GM12878 (cell line): ENCODE results near the gene GAK. TPM values are rescaled to one million over a fixed set of nuclear protein-coding genes. Genes with fewer than 3 reads are reported as not detected.
A peak's percentile ranks its signal among the peaks of the same experiment; 100 is the strongest.

Experiments
- ATAC-seq: fragments of 200-7000 bp; cut with Tn5 transposase; 3 replicates; pipeline ENCODE4 v1.9.1; 2020; ENCODE audit warnings: mild to moderate bottlenecking, moderate library complexity
- BruUV-seq: library from RNA; stranded (reverse); fragments of 400-500 nt; replicated peaks from 2 replicates; lab custom pipeline; 2021; lab: Mats Ljungman, UMichigan
- CTCF ChIA-PET: fragments of 300-600 bp; sonication (Branson Sonifier 250); formaldehyde crosslinking; extraction: SDS; loops from one replicate; lab custom pipeline; 2021; ENCODE audit warnings: inconsistent platforms; lab: Yijun Ruan, JAX
- POLR2A ChIA-PET: fragments of 350-600 bp; formaldehyde crosslinking; extraction: SDS; loops from one replicate; lab custom pipeline; 2021; ENCODE audit warnings: inconsistent platforms; lab: Charles Lee
- RAD21 ChIA-PET: fragments of 300-600 bp; sonication (Branson Sonifier 250); formaldehyde crosslinking; loops from one replicate; lab custom pipeline; 2023; ENCODE audit warnings: antibody characterized with exemption; ENCODE audit not compliant: unreplicated experiment; lab: Charles Lee
- SMC1A ChIA-PET: fragments of 300-600 bp; sonication (Branson Sonifier 250); formaldehyde crosslinking; loops from one replicate; lab custom pipeline; 2023; ENCODE audit not compliant: unreplicated experiment, uncharacterized antibody; lab: Charles Lee
- DNase-seq: peaks from one replicate; pipeline ENCODE4 v3.0.0-alpha.2; 2011; ENCODE audit warnings: low read depth, low spot score
- FAIRE-seq: peaks from 3 replicates; lab custom pipeline; 2011; peaks lifted over from hg19 to GRCh38; lab: Jason Lieb, UNC
- H2AFZ ChIP-seq: 2 replicates; pipeline ENCODE4 v1.6.0; 2011; ENCODE audit warnings: low read depth, low read length, control low read depth; ENCODE audit not compliant: control insufficient read depth
- H3K27ac ChIP-seq: 2 replicates; pipeline ENCODE4 v1.5.1; 2011; ENCODE audit warnings: control low read depth; ENCODE audit not compliant: control insufficient read depth, insufficient read depth
- H3K27me3 ChIP-seq, 2 experiments: replicated peaks in 1 of 2; 2 replicates each; pipeline versions ENCODE4 v1.6.0 to v1.6.1; 2011; ENCODE audit warnings: low read length in 1 of 2; ENCODE audit not compliant: control insufficient read depth in 2 of 2, insufficient read depth in 2 of 2
- H3K36me3 ChIP-seq, 2 experiments: 2 replicates each; pipeline ENCODE4 v1.5.1; 2011; ENCODE audit warnings: low read length in 1 of 2; ENCODE audit not compliant: control insufficient read depth in 2 of 2, insufficient read depth in 2 of 2
- H3K4me1 ChIP-seq: 2 replicates; pipeline ENCODE4 v1.6.1; 2011; ENCODE audit warnings: mild to moderate bottlenecking, low read length, moderate library complexity, mixed read lengths; ENCODE audit not compliant: control insufficient read depth, insufficient read depth
- H3K4me2 ChIP-seq: 2 replicates; pipeline ENCODE4 v1.6.0; 2011; ENCODE audit warnings: control low read depth; ENCODE audit not compliant: control insufficient read depth, insufficient read depth
- H3K4me3 ChIP-seq: fragments of 200-600 bp; sonication (generic); 2 replicates; pipeline ENCODE4 v1.5.1; 2016
- H3K79me2 ChIP-seq: 2 replicates; pipeline ENCODE4 v1.6.0; 2011; ENCODE audit warnings: low read length; ENCODE audit not compliant: control insufficient read depth, insufficient read depth
- H3K9ac ChIP-seq: 2 replicates; pipeline ENCODE4 v1.8.0; 2011; ENCODE audit warnings: low read length, control low read depth, mixed read lengths; ENCODE audit not compliant: control insufficient read depth, insufficient read depth
- H3K9me3 ChIP-seq: replicated peaks from 3 replicates; pipeline ENCODE4 v1.5.1; 2011; ENCODE audit warnings: mild to moderate bottlenecking, low read length; ENCODE audit not compliant: control insufficient read depth, insufficient read depth
- H4K20me1 ChIP-seq: 2 replicates; pipeline ENCODE4 v1.6.0; 2011; ENCODE audit not compliant: control insufficient read depth, insufficient read depth
- BCL11A ChIP-seq: IDR thresholded peaks from 2 replicates; pipeline ENCODE4 v1.6.1; 2011; ENCODE audit warnings: low read depth, low read length
- CREM ChIP-seq: IDR thresholded peaks from 2 replicates; pipeline ENCODE4 v1.6.1; 2014; ENCODE audit warnings: antibody characterized with exemption, low read depth
- EP300 ChIP-seq, 2 experiments: fragments of 150-350 bp in 1 of 2; IDR thresholded peaks; 2 replicates each; pipeline ENCODE4 v1.6.1; 2011 to 2012; ENCODE audit warnings: low read depth in 2 of 2, low read length in 2 of 2, borderline replicate concordance in 1 of 2, improper control_type of control experiment in 1 of 2, inconsistent platforms in 1 of 2; ENCODE audit not compliant: control insufficient read depth in 1 of 2
- HDAC6 ChIP-seq: fragments of 200-600 bp; sonication (generic); IDR thresholded peaks from one replicate; pipeline ENCODE4 v1.8.0; 2017; ENCODE audit warnings: antibody characterized with exemption; ENCODE audit not compliant: unreplicated experiment
- IKZF2 ChIP-seq, 2 experiments: fragments of 450-650 bp; IDR thresholded peaks; 2 replicates each; pipeline ENCODE4 v1.6.1; 2017; ENCODE audit warnings: mild to moderate bottlenecking in 2 of 2, moderate library complexity in 2 of 2
- NR2F1 ChIP-seq: fragments of 450-650 bp; conservative IDR thresholded peaks from 2 replicates; pipeline ENCODE4 v1.6.1; 2017; ENCODE audit warnings: mild to moderate bottlenecking
- SMAD1 ChIP-seq: fragments of 450-650 bp; IDR thresholded peaks from 2 replicates; pipeline ENCODE4 v1.6.1; 2018; ENCODE audit warnings: mild to moderate bottlenecking, low read depth; ENCODE audit not compliant: partially characterized antibody
- SREBF1 ChIP-seq: IDR thresholded peaks from 2 replicates; pipeline ENCODE4 v1.6.1; 2012; ENCODE audit warnings: mild to moderate bottlenecking, low read length
- SUZ12 ChIP-seq: fragments of 200-600 bp; sonication (generic); IDR thresholded peaks from one replicate; pipeline ENCODE4 v1.6.1; 2018; ENCODE audit warnings: antibody characterized with exemption, mild to moderate bottlenecking; ENCODE audit not compliant: unreplicated experiment
- ZBED1 ChIP-seq: IDR thresholded peaks from 2 replicates; pipeline ENCODE4 v1.6.1; 2016; ENCODE audit warnings: borderline replicate concordance
- ZNF207 ChIP-seq: fragments of 450-650 bp; IDR thresholded peaks from 2 replicates; pipeline ENCODE4 v1.6.1; 2014; ENCODE audit warnings: antibody characterized with exemption, mild to moderate bottlenecking, borderline replicate concordance
- WGBS: methylation state at CpG from one replicate; pipeline ENCODE4 v1.1.6; 2016; ENCODE audit warnings: low lambda C conversion rate; ENCODE audit not compliant: insufficient replicate concordance, insufficient coverage; ENCODE audit errors: missing lambda C conversion rate; 5-methylcytosine and 5-hydroxymethylcytosine counted together
- in situ Hi-C: fragments of 300-500 bp; cut with MboI; formaldehyde crosslinking; loops from 9 replicates; pipeline ENCODE4 v1.14.3; 2018; ENCODE audit warnings: mixed read lengths
- intact Hi-C: fragments of 100-400 bp; cut with micrococcal nuclease; formaldehyde crosslinking; loops from one replicate; pipeline ENCODE4 v1.14.2; 2022; ENCODE audit not compliant: unreplicated experiment
- polyA plus RNA-seq, 11 experiments: library from polyadenylated mRNA; depleted of rRNA in 4 of 11; unstranded in 6 of 11; stranded (reverse) in 5 of 11; fragments of >200 nt; fragmentation: Nextera tagmentation in 4 of 11; fragmentation: Illumina TruSeq in 1 of 11; extraction: Ambion mirVana in 4 of 11; extraction: Trizol in 1 of 11; gene quantifications; 1 replicate in 1 of 11; 2 replicates in 10 of 11; pipeline versions ENCODE4 v1.2.1 to v1.2.3, GENCODE V29; 2011 to 2016; ENCODE audit warnings: inconsistent platforms in 2 of 11, missing spikeins in 2 of 11, low read depth in 1 of 11
- total RNA-seq, 4 experiments: library from RNA; depleted of rRNA in 3 of 4; stranded (reverse); fragments of >200 nt in 3 of 4; fragmentation: Illumina TruSeq in 1 of 4; extraction: Trizol in 1 of 4; gene quantifications; 2 replicates each; pipeline versions ENCODE4 v1.2.1 to v1.2.3, GENCODE V29; 2013 to 2021

Gene GAK
- total and polyA plus RNA-seq, 10 of the 15 experiments (the other 5 are each of a cell fraction or from before 2014, with no cell fraction given) = 0.82 to 127 (median 53.8) TPM

GRCh38 chr4:826508-827208 lies 105.5 kb downstream of the GAK start:
- no peak for FAIRE-seq
- no peaks in the 10 kb centered on the region for H3K36me3 ChIP-seq
- intact Hi-C loops = no loop called here

GRCh38 chr4:825971-826330 lies 106.2 kb downstream of the GAK start, which contains the start of gene CPLX1:
TSS of gene CPLX1 (minus strand) at chr4:826129. CDS start at chr4:824522, 1,607 bp downstream.
- Histone ChIP-seq H2AFZ (no peak within 1 kb of the TSS), H3K36me3 (no peaks in the 10 kb centered on the region), H3K79me2 (no peaks in the 10 kb centered on the region), H4K20me1 (no peaks in the 10 kb centered on the region), H3K9ac (no peak within 1 kb of the TSS), H3K9me3 (no peaks in the 10 kb centered on the region; the same call in 2 of the 3 replicates), H3K4me2 (peak within 1 kb of the TSS; percentile 3; the same call in 1 of the 2 replicates), H3K4me1 (no peaks in the 10 kb centered on the region), H3K4me3 (no peak within 1 kb of the TSS), H3K27me3 (peaks cover 3 to 12% of the 10 kb centered on the region in 2 experiments), H3K27ac (no peak within 1 kb of the TSS)
- whole genome bisulfite sequencing = 13% methylated on average over 20 of the region's 61 CpGs
- no peak for ATAC-seq
- no peak for FAIRE-seq
- in situ Hi-C loops (no loop called here), intact Hi-C loops (no loop called here)
- CTCF ChIA-PET = no interaction called here
- no peak for DNase-seq
- RAD21 ChIA-PET = no interaction called here
- no TSS peak for BruUV-seq
- TF ChIP-seq SREBF1 (no peak), SMAD1 (no peak), IKZF2 (IDR thresholded peaks at IDR 0.05) (no peak), HDAC6 (no peak), EP300 (IDR thresholded peaks at IDR 0.05; ENCODE audit: borderline replicate concordance in 1 of 2, control insufficient read depth in 1 of 2, low read depth in 2 of 2, low read length in 2 of 2) (no peak), BCL11A (no peak), ZBED1 (no peak)
- POLR2A ChIA-PET = no interaction called here
- SMC1A ChIA-PET = no interaction called here

More at GRCh38 chr4:826508-827208, 105.5 kb downstream of the GAK start:
- ATAC-seq (no peak; the same call in 2 of the 3 replicates), DNase-seq (no peak)
- no peak overlapping the region for H3K9ac ChIP-seq
- H3K27me3 ChIP-seq = peaks cover 3 to 12% of the 10 kb centered on the region in 2 experiments
- CTCF ChIA-PET = no interaction called here
- POLR2A ChIA-PET = no interaction called here
- RAD21 ChIA-PET = no interaction called here
- H2AFZ ChIP-seq = no peak overlapping the region
- no peaks in the 10 kb centered on the region for H3K79me2 ChIP-seq
- TF ChIP-seq ZNF207 (no peak), SUZ12 (peak; percentile 91), CREM (no peak), IKZF2 (IDR thresholded peaks at IDR 0.05) (no peak), NR2F1 (no peak)
- no TSS peak for BruUV-seq
- H3K9me3 ChIP-seq = peaks cover 4% of the 10 kb centered on the region; the same call in 2 of the 3 replicates
- H3K27ac ChIP-seq = no peak overlapping the region
- H3K4me3 ChIP-seq = no peak overlapping the region
- no peak overlapping the region for H3K4me2 ChIP-seq
- H3K4me1 ChIP-seq = no peaks in the 10 kb centered on the region
- in situ Hi-C loops = no loop called here
- 11% methylated on average over 32 of the region's 75 CpGs for WGBS
- SMC1A ChIA-PET = no interaction called here
- H4K20me1 ChIP-seq = no peaks in the 10 kb centered on the region
